AG10803 (cell line): ENCODE measurements around the gene WDR49.
A peak's percentile ranks its signal among the peaks of the same experiment; 100 is the strongest.

Experiments used
- DNase-seq: peaks from one replicate; pipeline ENCODE4 v3.0.0; 2010; ENCODE audit warnings: low read depth
- H3K4me3 ChIP-seq: 2 replicates; pipeline ENCODE4 v1.5.1; 2011; ENCODE audit warnings: mild to moderate bottlenecking, low read length, control low read depth
- CTCF ChIP-seq: conservative IDR thresholded peaks from 2 replicates; pipeline ENCODE4 v1.5.1; 2011; ENCODE audit warnings: mild to moderate bottlenecking, low read length, control low read depth, inconsistent platforms

Gene WDR49

GRCh38 chr3:167501941-167502340 is 151.8 kb downstream of the WDR49 start:
- DNase-seq: no peak
- TF ChIP-seq CTCF: no peak

GRCh38 chr3:167497903-167498302 is 155.8 kb downstream of the WDR49 start:
- no peak for TF ChIP-seq CTCF
- no peak for DNase-seq
- no peak overlapping the region for H3K4me3 ChIP-seq

More at GRCh38 chr3:167501941-167502340, 151.8 kb downstream of the WDR49 start:
- no peak overlapping the region for H3K4me3 ChIP-seq

- H3K4me3 ChIP-seq: no peak overlapping the region
- 0 out of 2 replicates have a peak, but pooled peaks have one; percentile 10 for TF ChIP-seq CTCF
- no peak for DNase-seq
These were observed 160.5 kb downstream of the WDR49 start for GRCh38 chr3:167493244-167493643.

DNA sequence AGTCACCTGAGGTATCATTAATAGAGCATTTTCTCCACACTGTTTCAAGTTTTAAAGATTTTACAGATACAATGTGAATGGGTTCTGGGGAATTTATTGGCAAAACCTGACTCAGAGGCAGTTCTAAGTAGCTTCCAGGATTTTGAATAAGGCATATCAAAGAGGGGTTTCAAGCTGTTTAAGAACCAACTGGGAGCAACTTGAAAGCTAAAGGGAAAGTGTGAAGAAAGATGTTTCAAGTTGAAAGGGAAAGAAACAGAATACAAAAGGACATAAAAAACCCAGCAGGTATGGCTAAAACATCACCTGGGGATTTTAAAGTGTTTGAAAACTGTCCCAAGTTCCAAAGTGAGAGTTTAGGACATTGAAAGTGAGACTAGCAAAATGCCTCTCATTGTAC is 162.1 kb downstream of the WDR49 start:
- DNase-seq: no peak
- no peak overlapping the region for H3K4me3 ChIP-seq
- no peak for TF ChIP-seq CTCF

GRCh38 chr3:167489571-167489970 is 164.2 kb downstream of the WDR49 start:
- no peak for TF ChIP-seq CTCF
- no peak overlapping the region for H3K4me3 ChIP-seq
- DNase-seq: no peak

DNA sequence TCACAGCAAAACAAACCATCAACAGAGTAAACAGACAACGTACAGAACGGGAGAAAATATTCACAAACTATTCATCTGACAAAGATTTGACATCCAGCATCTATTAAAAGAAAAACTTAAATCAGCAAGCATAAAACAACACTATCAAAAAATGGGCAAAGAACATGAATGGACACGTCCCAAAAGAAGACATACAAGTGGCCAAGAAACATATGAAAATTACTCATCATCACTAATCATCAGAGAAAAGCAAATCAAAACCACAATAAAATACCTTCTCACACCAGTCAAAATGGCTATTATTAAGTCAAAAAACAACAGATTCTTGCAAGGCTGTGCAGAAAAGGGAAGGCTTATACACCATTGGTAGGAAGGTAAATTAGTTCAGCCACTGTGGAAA is 166.2 kb downstream of the WDR49 start:
- TF ChIP-seq CTCF: no peak
- H3K4me3 ChIP-seq: no peak overlapping the region
- DNase-seq: no peak

- TF ChIP-seq CTCF: no peak
- no peak for DNase-seq
- no peak overlapping the region for H3K4me3 ChIP-seq
These were observed 169.2 kb downstream of the WDR49 start for GRCh38 chr3:167484551-167484950.
